GM12865 (cell line): ENCODE data around the gene KRTAP12-3.
"Not testable (repeated sequence)": the region's sequence is repeated elsewhere in the genome, so short reads cannot be mapped to it uniquely, and the experiment has no call there.

Source experiments
- DNase-seq: peaks from one replicate; pipeline ENCODE4 v3.0.0; 2010; ENCODE audit warnings: low read depth
- H3K4me3 ChIP-seq: 2 replicates; pipeline ENCODE4 v1.5.1; 2011; ENCODE audit warnings: mild to moderate bottlenecking, low read depth, low read length, control low read depth
- TF ChIP-seq, protein P1 (sequence below): IDR thresholded peaks from 2 replicates; pipeline ENCODE4 v1.5.1; 2011; ENCODE audit warnings: low read length, control low read depth, low read depth, inconsistent platforms; ENCODE audit not compliant: insufficient read depth; ENCODE audit errors: missing control alignments

KRTAP12-3 gene

DNA sequence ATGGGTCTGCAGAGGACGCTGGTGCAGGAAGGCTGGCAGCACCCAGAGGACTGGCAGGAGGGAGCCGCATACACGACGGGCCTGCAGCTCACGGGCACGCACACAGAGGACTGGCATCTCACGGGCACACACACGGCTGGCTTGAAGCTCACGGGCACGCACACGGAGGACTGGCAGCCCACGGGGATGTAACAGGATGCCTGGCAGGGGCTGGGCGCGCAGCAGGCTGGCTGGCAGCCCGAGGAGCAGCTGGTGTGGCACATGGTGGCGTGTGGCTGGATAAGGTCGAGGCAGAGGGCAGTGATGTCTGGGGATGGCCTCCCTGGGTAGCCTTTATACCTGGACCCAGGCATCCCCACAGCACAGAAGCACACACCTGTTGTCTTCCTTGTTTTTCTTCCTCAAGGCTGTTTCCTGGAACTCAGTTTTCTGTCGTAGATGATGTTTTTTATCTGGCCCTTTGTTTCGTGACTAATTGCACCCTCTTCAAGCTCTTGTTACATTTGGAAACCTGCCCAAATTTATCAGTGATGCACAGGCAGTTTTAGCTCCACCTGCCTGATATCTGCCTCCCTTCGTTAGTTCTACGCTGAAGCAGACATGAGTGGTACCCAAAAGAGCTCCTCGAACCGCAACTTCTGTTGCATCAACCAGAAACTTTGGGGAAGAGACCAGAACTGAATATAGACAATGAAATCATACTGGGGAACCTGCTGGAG lies 24.3 kb downstream of the KRTAP12-3 start, which contains the start of gene KRTAP12-1:
KRTAP12-1 (minus strand) TSS at position 303 of the 719 bp plus-strand sequence; CDS start at position 263, 40 bp downstream.
- no peak for DNase-seq
- H3K4me3 ChIP-seq: no peak within 1 kb of the TSS
- TF ChIP-seq, protein P1, sequence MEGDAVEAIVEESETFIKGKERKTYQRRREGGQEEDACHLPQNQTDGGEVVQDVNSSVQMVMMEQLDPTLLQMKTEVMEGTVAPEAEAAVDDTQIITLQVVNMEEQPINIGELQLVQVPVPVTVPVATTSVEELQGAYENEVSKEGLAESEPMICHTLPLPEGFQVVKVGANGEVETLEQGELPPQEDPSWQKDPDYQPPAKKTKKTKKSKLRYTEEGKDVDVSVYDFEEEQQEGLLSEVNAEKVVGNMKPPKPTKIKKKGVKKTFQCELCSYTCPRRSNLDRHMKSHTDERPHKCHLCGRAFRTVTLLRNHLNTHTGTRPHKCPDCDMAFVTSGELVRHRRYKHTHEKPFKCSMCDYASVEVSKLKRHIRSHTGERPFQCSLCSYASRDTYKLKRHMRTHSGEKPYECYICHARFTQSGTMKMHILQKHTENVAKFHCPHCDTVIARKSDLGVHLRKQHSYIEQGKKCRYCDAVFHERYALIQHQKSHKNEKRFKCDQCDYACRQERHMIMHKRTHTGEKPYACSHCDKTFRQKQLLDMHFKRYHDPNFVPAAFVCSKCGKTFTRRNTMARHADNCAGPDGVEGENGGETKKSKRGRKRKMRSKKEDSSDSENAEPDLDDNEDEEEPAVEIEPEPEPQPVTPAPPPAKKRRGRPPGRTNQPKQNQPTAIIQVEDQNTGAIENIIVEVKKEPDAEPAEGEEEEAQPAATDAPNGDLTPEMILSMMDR: no peak

DNA sequence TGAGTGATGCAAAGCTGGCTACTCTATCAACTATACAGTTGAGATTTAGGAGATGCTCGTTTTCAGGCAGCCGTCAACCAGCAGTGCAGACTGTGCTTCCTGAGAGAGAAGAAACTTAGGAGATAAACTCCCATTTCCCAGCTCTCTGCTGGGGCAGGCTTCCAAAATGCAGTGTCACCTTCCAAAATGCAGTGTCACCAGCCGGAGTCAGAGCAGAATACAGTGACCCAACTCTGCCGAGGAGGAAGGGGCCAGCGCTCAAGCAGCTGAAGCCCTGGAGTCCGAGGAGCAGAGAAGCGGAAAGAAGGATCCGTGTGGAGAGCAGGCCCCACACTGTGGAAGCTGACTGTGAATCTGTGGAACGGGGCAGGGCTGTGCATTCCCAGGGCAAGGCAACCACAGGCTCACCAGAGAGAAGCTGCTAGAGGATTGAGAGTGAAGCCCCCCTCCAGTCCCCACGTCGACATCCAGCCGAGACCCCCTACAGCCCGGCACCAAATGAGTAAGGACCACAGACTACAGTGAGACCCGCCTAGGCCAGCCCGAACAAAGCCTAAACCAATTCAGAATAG lies 24.9 kb downstream of the KRTAP12-3 start:
- no peak for DNase-seq
- TF ChIP-seq, protein P1: no peak
- no peak overlapping the region for H3K4me3 ChIP-seq

DNA sequence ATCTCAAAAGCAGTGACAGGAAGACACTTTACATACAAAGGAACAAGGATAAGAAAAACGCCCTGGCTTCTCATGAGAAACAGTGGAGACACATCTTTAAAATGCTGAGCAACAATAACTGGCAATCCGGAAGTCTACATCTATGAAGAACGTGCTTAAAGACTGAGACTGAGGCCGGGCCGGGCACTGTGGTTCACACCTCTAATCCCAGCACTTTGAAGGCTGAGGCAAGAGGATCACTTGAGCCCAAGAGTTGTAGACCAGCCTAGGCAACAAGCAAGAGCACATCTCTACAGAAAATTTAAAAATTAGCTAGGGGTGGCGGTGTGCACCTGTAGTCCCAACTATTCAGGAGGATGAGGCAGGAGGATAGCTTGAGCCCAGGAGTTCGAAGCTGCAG lies 26.3 kb downstream of the KRTAP12-3 start:
- TF ChIP-seq, protein P1: no peak

DNA sequence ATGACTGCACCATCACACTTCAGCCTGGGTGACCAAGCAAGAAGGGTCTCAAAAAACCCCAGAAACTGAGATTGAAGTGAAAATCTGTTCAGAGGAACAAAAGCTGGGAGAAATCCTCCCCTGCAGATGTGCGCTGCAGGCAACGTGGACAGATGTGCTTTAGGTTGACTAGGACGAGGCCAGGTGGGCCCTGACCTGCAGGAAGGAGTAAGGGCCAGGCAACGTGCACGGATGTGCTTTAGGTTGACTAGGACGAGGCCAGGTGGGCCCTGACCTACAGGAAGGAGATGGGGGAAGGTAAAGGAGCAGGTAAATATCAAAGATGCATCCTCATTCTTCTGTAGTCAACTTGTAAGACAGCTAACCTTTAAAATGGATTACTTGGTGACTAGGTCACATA lies 26.8 kb downstream of the KRTAP12-3 start:
- TF ChIP-seq, protein P1: no peak
- H3K4me3 ChIP-seq: no peak overlapping the region
- no peak for DNase-seq

More for the DNA sequence above, 26.3 kb downstream of the KRTAP12-3 start:
- DNase-seq: no peak
- no peak overlapping the region for H3K4me3 ChIP-seq

DNA sequence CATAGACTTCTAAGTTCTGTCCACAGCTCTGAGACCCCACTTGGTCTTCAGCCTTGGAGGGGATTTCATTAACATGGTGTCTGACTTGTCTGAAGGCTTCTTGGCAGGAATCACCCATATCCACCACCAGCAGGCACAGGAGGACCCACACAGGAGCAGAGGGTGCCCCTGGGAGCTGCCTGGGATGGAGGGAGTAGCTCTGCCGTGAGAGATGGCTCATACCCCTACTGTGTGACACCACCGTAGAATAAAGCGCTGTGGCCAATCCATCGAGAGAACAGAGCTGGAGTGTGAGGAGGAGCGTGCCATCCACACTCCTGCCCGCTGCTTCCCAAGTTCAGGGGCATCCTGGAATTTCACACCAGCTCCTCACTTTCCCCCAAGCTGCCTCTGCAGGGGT lies 27.3 kb downstream of the KRTAP12-3 start:
- not testable (repeated sequence) for DNase-seq, H3K4me3 ChIP-seq

DNA sequence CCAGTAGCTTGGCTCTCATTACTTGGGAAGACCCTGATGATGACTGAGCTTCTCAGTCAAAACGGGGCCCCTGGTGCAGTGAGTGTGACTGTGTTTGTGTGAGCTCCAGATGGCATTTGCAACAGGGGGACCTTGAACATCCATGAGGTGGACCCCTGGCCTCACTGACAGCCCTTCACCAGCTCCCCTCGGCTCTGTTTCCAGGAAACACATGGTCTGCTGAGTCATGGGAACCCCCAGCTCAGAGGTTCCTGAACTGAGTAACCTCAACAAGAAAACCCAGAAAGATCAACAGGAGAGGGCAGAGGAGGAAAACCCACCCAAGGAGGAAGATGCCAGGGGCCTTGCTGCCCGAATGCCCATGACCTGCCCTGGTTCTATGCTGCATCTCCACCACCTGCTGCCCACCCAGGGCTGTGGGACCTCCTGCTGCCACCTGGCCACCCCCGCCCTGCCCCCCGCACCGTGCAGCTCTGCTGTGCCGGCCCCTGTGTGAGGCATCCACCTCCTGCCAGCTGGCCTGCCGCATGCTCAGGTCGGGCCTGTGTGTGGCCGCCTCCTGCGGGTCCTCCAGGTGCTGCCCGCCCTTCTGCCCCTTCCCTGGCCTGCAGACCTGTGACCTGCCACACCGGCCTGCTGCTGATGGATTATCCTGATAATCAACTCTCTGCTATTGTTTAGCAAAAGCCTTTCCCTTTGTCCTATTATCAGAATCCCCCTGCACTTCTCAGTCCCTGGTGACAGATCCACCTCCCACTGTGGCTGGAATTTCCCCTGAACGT lies 28.5 kb downstream of the KRTAP12-3 start:
- TF ChIP-seq, protein P1: no peak
- DNase-seq: peak; percentile 36
- H3K4me3 ChIP-seq: no peak overlapping the region
